GM18868 (cell line): Measurements from ENCODE around the gene C20orf202.
"Not testable (repeated sequence)": the region's sequence is repeated elsewhere in the genome, so short reads cannot be mapped to it uniquely, and the experiment has no call there.

Source experiments
- ATAC-seq: cut with Tn5 transposase; IDR thresholded peaks from one replicate; pipeline ENCODE4 v1.9.1; 2021; ENCODE audit warnings: mild to moderate bottlenecking, moderate library complexity; ENCODE audit not compliant: unreplicated experiment

The C20orf202 gene

GRCh38 chr20:1242530-1242929 lies 39.3 kb downstream of the C20orf202 start:
- no peak for ATAC-seq

GRCh38 chr20:1245578-1245977 lies 42.3 kb downstream of the C20orf202 start:
- no peak for ATAC-seq

- ATAC-seq: no peak
Measured at GRCh38 chr20:1247689-1248088, 44.4 kb downstream of the C20orf202 start.

- not testable (repeated sequence) for ATAC-seq
Measured at GRCh38 chr20:1250282-1250681, 47.0 kb downstream of the C20orf202 start.

GRCh38 chr20:1252416-1252815 lies 49.2 kb downstream of the C20orf202 start:
- no peak for ATAC-seq

- no peak for ATAC-seq
Measured at GRCh38 chr20:1254254-1254653, 51.0 kb downstream of the C20orf202 start.

- ATAC-seq: no peak
Measured at GRCh38 chr20:1255675-1256074, 52.4 kb downstream of the C20orf202 start.
